Mesenchymal stem cell (in vitro differentiated cells and primary cell): ENCODE measurements around the gene CSF3.
A peak's percentile ranks its signal among the peaks of the same experiment; 100 is the strongest.

Experiments
- DNase-seq: peaks from one replicate; pipeline ENCODE4 v3.0.0-alpha.2; 2013
- H2AFZ ChIP-seq: one replicate; pipeline ENCODE4 v1.6.1; 2013; ENCODE audit warnings: low read depth, mild to moderate bottlenecking, control low read depth, inconsistent platforms, low read length, moderate library complexity
- H2AK5ac ChIP-seq: 2 replicates; pipeline ENCODE4 v1.6.1; 2013; ENCODE audit warnings: low read length, moderate library complexity, mild to moderate bottlenecking, inconsistent platforms; ENCODE audit not compliant: severe bottlenecking
- H2BK120ac ChIP-seq: one replicate; pipeline ENCODE4 v1.6.1; 2013; ENCODE audit warnings: low read depth, mild to moderate bottlenecking, inconsistent platforms, low read length, moderate library complexity
- H2BK12ac ChIP-seq, 2 experiments: one replicate each; pipeline ENCODE4 v1.6.1; 2013; ENCODE audit warnings: inconsistent platforms in 2 of 2, low read length in 2 of 2, mild to moderate bottlenecking in 2 of 2, moderate library complexity in 2 of 2, control low read depth in 1 of 2
- H2BK15ac ChIP-seq: one replicate; pipeline ENCODE4 v1.6.1; 2013; ENCODE audit warnings: mild to moderate bottlenecking, low read depth, inconsistent platforms; ENCODE audit not compliant: poor library complexity, severe bottlenecking
- H2BK5ac ChIP-seq: 2 replicates; pipeline ENCODE4 v1.6.1; 2013; ENCODE audit warnings: low read depth, mild to moderate bottlenecking, low read length, control low read depth, inconsistent platforms; ENCODE audit not compliant: poor library complexity, severe bottlenecking
- H3K14ac ChIP-seq, 2 experiments: one replicate each; pipeline ENCODE4 v1.6.1; 2013; ENCODE audit warnings: inconsistent platforms in 2 of 2, low read length in 2 of 2, control low read depth in 1 of 2, mild to moderate bottlenecking in 1 of 2, moderate library complexity in 1 of 2
- H3K18ac ChIP-seq, 2 experiments: one replicate each; pipeline ENCODE4 v1.6.1; 2013; ENCODE audit warnings: inconsistent platforms in 2 of 2, low read length in 2 of 2, control low read depth in 1 of 2, low read depth in 1 of 2, mild to moderate bottlenecking in 1 of 2
- H3K23ac ChIP-seq, 2 experiments: one replicate each; pipeline ENCODE4 v1.6.1; 2013; ENCODE audit warnings: inconsistent platforms in 2 of 2, low read length in 2 of 2, mild to moderate bottlenecking in 2 of 2, moderate library complexity in 2 of 2, control low read depth in 1 of 2
- H3K27ac ChIP-seq: 2 replicates; pipeline ENCODE4 v1.5.1; 2013; ENCODE audit warnings: mild to moderate bottlenecking, moderate library complexity, low read length, control low read depth, inconsistent platforms; ENCODE audit not compliant: poor library complexity, severe bottlenecking
- H3K27me3 ChIP-seq, 2 experiments: 2 replicates each; pipeline versions ENCODE4 v1.6.1 to v1.7.0; 2013; ENCODE audit warnings: low read length in 2 of 2, mild to moderate bottlenecking in 2 of 2, moderate library complexity in 2 of 2, control low read depth in 1 of 2, inconsistent platforms in 1 of 2; ENCODE audit not compliant: control insufficient read depth in 1 of 2, insufficient read depth in 1 of 2
- H3K36me3 ChIP-seq, 2 experiments: 2 replicates each; pipeline versions ENCODE4 v1.6.1 to v1.7.0; 2013; ENCODE audit warnings: low read length in 2 of 2, control low read depth in 1 of 2, inconsistent platforms in 1 of 2, low read depth in 1 of 2, mild to moderate bottlenecking in 1 of 2; ENCODE audit not compliant: insufficient read depth in 2 of 2, control insufficient read depth in 1 of 2
- H3K4ac ChIP-seq, 2 experiments: one replicate each; pipeline ENCODE4 v1.6.1; 2013; ENCODE audit warnings: inconsistent platforms in 2 of 2, low read length in 2 of 2, mild to moderate bottlenecking in 2 of 2, moderate library complexity in 2 of 2, control low read depth in 1 of 2, low read depth in 1 of 2
- H3K4me1 ChIP-seq: 2 replicates; pipeline ENCODE4 v1.6.1; 2013; ENCODE audit warnings: low read depth, low read length, control low read depth; ENCODE audit not compliant: control insufficient read depth, insufficient read depth
- H3K4me2 ChIP-seq: 2 replicates; pipeline ENCODE4 v1.6.1; 2013; ENCODE audit warnings: low read length, mild to moderate bottlenecking, inconsistent platforms; ENCODE audit not compliant: poor library complexity, severe bottlenecking
- H3K4me3 ChIP-seq, 2 experiments: 2 replicates each; pipeline versions ENCODE4 v1.5.1 to v1.7.0; 2013; ENCODE audit warnings: low read length in 2 of 2, mild to moderate bottlenecking in 2 of 2, control low read depth in 1 of 2, low read depth in 1 of 2; ENCODE audit not compliant: insufficient read depth in 1 of 2
- H3K79me1 ChIP-seq: replicated peaks from 2 replicates; pipeline ENCODE4 v1.6.1; 2013; ENCODE audit warnings: mild to moderate bottlenecking, control low read depth, low read length, inconsistent platforms; ENCODE audit not compliant: poor library complexity, severe bottlenecking
- H3K9ac ChIP-seq: 2 replicates; pipeline ENCODE4 v1.7.0; 2013; ENCODE audit warnings: mild to moderate bottlenecking, low read length, moderate library complexity
- H3K9me3 ChIP-seq: 2 replicates; pipeline ENCODE4 v1.7.0; 2013; ENCODE audit warnings: mild to moderate bottlenecking, low read length; ENCODE audit not compliant: control insufficient read depth
- H4K8ac ChIP-seq: one replicate; pipeline ENCODE4 v1.6.1; 2013; ENCODE audit warnings: inconsistent platforms, mild to moderate bottlenecking, low read length, moderate library complexity
- H4K91ac ChIP-seq: one replicate; pipeline ENCODE4 v1.6.1; 2013; ENCODE audit warnings: mild to moderate bottlenecking, low read length, inconsistent platforms
- WGBS: methylation state at CpG from one replicate; pipeline ENCODE4 v1.1.7; 2013; ENCODE audit warnings: mixed read lengths; 5-methylcytosine and 5-hydroxymethylcytosine counted together

The CSF3 gene

GRCh38 chr17:39996800-39997199 lies 18.4 kb upstream of the CSF3 start:
- no peak overlapping the region for H3K4me3 ChIP-seq
- H3K9ac ChIP-seq: peak overlapping the region; percentile 1
- no peak overlapping the region for H2BK12ac ChIP-seq
- H3K23ac ChIP-seq: no peak overlapping the region
- peaks cover 63% of the 10 kb centered on the region in 2 experiments for H3K36me3 ChIP-seq
- peaks cover 8% of the 10 kb centered on the region for H3K79me1 ChIP-seq
- H4K91ac ChIP-seq: no peak overlapping the region
- H3K27me3 ChIP-seq: no peaks in the 10 kb centered on the region
- 81% methylated on average over 6 of the region's 6 CpGs for WGBS
- H3K14ac ChIP-seq: no peak overlapping the region
- H2AK5ac ChIP-seq: no peak overlapping the region
- no peak overlapping the region for H2BK120ac ChIP-seq
- H3K27ac ChIP-seq: no peak overlapping the region
- no peaks in the 10 kb centered on the region for H3K9me3 ChIP-seq
- no peak overlapping the region for H2BK15ac ChIP-seq
- H3K4me1 ChIP-seq: no peaks in the 10 kb centered on the region
- H2BK5ac ChIP-seq: no peak overlapping the region
- no peak overlapping the region for H3K18ac ChIP-seq
- no peak overlapping the region for H2AFZ ChIP-seq
- no peak overlapping the region for H3K4me2 ChIP-seq
- H3K4ac ChIP-seq: no peak overlapping the region
- DNase-seq: no peak
- no peak overlapping the region for H4K8ac ChIP-seq

- no peak overlapping the region for H2BK5ac ChIP-seq
- 91% methylated on average over 3 of the region's 4 CpGs for WGBS
Measured at GRCh38 chr17:39997543-39997942, 17.7 kb upstream of the CSF3 start.

GRCh38 chr17:39999067-39999466 lies 16.2 kb upstream of the CSF3 start:
- 83% methylated on average over 4 of the region's 4 CpGs for WGBS
- peaks cover 40 to 42% of the 10 kb centered on the region in 2 experiments for H3K36me3 ChIP-seq

More at GRCh38 chr17:39997543-39997942, 17.7 kb upstream of the CSF3 start:
- Histone ChIP-seq H3K27me3 (no peaks in the 10 kb centered on the region), H2BK120ac (no peak overlapping the region), H3K36me3 (peaks cover 56 to 57% of the 10 kb centered on the region in 2 experiments), H3K79me1 (peaks cover 8% of the 10 kb centered on the region), H3K9ac (no peak overlapping the region), H3K4me2 (no peak overlapping the region), H3K9me3 (no peaks in the 10 kb centered on the region), H2BK15ac (no peak overlapping the region), H3K27ac (no peak overlapping the region), H2AFZ (no peak overlapping the region), H3K14ac (no peak overlapping the region), H3K18ac (no peak overlapping the region), H3K4me1 (no peaks in the 10 kb centered on the region), H2AK5ac (no peak overlapping the region), H3K4ac (no peak overlapping the region), H4K8ac (no peak overlapping the region), H2BK12ac (no peak overlapping the region), H4K91ac (no peak overlapping the region), H3K23ac (no peak overlapping the region), H3K4me3 (no peak overlapping the region)
- no peak for DNase-seq

GRCh38 chr17:40000161-40000560 lies 15.1 kb upstream of the CSF3 start:
- Histone ChIP-seq H3K23ac (no peak overlapping the region), H4K8ac (no peak overlapping the region), H3K27ac (no peak overlapping the region), H2AFZ (no peak overlapping the region), H3K4me2 (no peak overlapping the region), H3K18ac (no peak overlapping the region), H3K4me1 (no peaks in the 10 kb centered on the region), H2BK12ac (no peak overlapping the region), H2BK120ac (no peak overlapping the region), H3K36me3 (peaks cover 29 to 31% of the 10 kb centered on the region in 2 experiments), H3K9ac (no peak overlapping the region), H3K79me1 (peaks cover 1% of the 10 kb centered on the region), H2AK5ac (no peak overlapping the region), H2BK5ac (no peak overlapping the region), H3K9me3 (no peaks in the 10 kb centered on the region), H2BK15ac (no peak overlapping the region), H4K91ac (no peak overlapping the region), H3K14ac (no peak overlapping the region), H3K27me3 (no peaks in the 10 kb centered on the region), H3K4me3 (no peak overlapping the region), H3K4ac (no peak overlapping the region)
- no peak for DNase-seq
- 98% methylated on average over 4 of the region's 7 CpGs for WGBS

More at GRCh38 chr17:39999067-39999466, 16.2 kb upstream of the CSF3 start:
- H2AFZ ChIP-seq: no peak overlapping the region
- no peak overlapping the region for H2BK15ac ChIP-seq
- no peak overlapping the region for H3K23ac ChIP-seq
- H3K27ac ChIP-seq: no peak overlapping the region
- H3K4me2 ChIP-seq: no peak overlapping the region
- H2BK120ac ChIP-seq: no peak overlapping the region
- H2BK5ac ChIP-seq: no peak overlapping the region
- H3K9ac ChIP-seq: no peak overlapping the region
- H3K4me1 ChIP-seq: no peaks in the 10 kb centered on the region
- no peaks in the 10 kb centered on the region for H3K27me3 ChIP-seq
- H4K91ac ChIP-seq: no peak overlapping the region
- H3K18ac ChIP-seq: no peak overlapping the region
- peaks cover 4% of the 10 kb centered on the region for H3K79me1 ChIP-seq
- H3K4ac ChIP-seq: no peak overlapping the region
- H3K4me3 ChIP-seq: no peak overlapping the region
- no peak overlapping the region for H4K8ac ChIP-seq
- no peak overlapping the region for H2AK5ac ChIP-seq
- no peak overlapping the region for H3K14ac ChIP-seq
- no peaks in the 10 kb centered on the region for H3K9me3 ChIP-seq
- DNase-seq: peak; percentile 29
- no peak overlapping the region for H2BK12ac ChIP-seq
